Measurements from ENCODE around the gene KIF14.

The KIF14 gene, protein sequence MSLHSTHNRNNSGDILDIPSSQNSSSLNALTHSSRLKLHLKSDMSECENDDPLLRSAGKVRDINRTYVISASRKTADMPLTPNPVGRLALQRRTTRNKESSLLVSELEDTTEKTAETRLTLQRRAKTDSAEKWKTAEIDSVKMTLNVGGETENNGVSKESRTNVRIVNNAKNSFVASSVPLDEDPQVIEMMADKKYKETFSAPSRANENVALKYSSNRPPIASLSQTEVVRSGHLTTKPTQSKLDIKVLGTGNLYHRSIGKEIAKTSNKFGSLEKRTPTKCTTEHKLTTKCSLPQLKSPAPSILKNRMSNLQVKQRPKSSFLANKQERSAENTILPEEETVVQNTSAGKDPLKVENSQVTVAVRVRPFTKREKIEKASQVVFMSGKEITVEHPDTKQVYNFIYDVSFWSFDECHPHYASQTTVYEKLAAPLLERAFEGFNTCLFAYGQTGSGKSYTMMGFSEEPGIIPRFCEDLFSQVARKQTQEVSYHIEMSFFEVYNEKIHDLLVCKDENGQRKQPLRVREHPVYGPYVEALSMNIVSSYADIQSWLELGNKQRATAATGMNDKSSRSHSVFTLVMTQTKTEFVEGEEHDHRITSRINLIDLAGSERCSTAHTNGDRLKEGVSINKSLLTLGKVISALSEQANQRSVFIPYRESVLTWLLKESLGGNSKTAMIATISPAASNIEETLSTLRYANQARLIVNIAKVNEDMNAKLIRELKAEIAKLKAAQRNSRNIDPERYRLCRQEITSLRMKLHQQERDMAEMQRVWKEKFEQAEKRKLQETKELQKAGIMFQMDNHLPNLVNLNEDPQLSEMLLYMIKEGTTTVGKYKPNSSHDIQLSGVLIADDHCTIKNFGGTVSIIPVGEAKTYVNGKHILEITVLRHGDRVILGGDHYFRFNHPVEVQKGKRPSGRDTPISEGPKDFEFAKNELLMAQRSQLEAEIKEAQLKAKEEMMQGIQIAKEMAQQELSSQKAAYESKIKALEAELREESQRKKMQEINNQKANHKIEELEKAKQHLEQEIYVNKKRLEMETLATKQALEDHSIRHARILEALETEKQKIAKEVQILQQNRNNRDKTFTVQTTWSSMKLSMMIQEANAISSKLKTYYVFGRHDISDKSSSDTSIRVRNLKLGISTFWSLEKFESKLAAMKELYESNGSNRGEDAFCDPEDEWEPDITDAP (N-terminal part only)

DNA sequence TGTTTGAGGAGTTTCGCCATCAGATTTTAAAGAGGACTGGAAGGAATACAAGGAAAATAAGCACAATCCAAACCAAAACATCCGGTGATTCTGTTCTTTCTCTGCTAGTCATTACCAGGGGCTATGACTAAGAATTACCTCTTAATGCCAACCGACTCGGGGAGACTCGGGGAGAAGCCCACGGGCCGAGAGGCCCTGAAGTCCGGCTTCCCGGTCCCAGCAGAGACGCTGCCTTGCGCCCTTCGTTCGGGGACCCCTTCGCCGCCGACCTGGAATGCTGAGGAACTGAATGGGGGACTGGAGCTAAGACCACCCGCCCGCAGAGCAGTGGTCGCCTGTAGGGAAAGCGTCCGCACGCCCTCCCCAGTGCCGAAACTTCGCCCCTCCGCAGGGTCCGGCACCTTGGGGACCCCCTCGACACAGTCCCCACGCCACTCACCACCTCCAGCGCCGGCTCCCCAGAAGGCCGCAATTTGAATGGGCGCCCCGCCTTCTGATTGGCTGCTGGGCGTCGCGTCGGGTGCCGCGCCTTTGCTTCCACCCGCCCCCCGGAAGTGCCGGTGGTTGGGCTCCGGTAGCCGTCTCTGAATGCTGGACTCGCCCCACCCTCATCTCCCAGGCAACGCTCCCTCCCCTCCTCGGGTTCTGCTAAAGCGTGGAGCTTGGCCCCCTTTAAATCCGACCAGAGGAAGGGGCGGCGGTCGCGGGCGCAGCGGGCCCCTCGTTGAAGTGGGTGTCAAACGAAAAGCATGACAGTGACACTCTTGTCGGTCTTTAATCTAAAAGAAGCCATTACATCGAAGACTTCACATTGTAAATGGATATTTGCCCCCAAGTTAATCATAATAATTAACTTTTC, at the start of gene KIF14:
TSS of gene KIF14 (minus strand) at position 479 of the 859 bp plus-strand sequence. CDS start 2,028 bp downstream, outside the sequence.
- DNase-seq: peak; percentile 45

DNA sequence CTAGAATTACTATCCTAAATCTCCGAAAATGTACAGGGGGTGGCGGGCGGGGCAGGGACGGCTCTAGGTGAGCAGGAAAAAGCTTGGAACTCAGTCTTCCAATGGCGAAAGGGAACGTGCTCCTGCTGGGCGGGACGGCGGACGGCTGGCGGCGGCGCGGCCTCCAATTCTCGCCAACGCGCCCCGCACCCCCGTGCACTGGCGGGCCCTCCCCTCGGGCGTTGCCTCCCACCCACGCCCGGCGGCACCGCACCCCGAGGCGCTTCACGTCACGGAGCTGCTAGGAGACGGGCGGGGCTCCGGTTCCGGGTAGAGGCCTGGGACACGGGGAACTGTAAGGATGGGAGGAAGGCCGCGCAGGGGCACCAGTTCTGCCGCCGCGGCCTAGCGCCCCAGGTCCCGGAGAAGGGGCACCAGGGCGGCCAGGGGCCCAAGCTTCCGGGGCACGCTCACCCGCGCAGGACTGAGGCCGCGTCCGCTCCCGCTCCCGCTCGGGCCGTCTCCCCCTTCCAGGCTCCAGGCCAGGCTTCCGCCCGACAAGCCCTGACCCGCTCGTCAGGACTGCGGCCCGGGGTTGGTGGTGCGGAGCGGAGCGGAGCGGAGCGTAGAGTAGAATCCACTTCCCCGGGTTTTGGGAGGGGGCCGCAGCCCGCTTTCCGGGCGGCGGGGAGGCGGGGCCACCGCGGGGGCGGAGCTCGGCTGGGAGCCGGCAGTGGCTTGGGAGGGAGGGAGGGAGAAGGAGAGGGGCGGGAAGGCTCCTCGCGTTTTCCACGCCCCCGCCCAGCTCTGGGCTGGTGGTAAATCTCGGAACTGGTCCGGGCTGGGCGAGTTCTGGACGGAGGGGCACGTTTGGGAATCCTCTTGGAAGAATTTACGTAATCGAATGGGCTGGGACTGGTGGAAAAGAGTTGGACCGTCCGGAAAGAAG, 49.0 kb upstream of the KIF14 start, which contains the start of gene DDX59:
TSS of gene DDX59 (minus strand) at position 594 of the 928 bp plus-strand sequence. CDS start 3,167 bp downstream, outside the sequence.
- peak; percentile 83 for DNase-seq

GRCh38 chr1:200668514-200669313, 48.2 kb upstream of the KIF14 start:
- no peak for DNase-seq

DNA sequence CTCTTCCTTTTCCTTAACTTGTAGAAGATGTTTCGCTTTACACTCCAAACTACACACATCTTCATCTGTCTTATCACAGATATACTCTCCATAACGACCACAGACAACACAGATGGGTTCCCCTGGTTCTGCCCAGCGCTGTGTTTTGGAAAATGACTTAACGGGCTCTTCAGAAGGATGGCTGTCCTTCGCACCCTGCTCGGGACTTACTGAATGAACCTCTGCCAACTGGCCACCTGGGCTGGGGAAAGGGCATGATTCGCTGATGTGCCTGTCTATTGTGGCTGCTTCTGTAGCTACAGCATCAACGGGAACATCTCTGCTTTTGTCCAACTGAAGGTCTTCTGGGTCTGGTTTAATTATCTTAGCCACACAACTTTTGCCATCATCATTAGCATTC, 45.8 kb upstream of the KIF14 start:
- DNase-seq: no peak

- DNase-seq: no peak
Measured at GRCh38 chr1:200665861-200666260, 45.3 kb upstream of the KIF14 start.

GRCh38 chr1:200660719-200661118, 40.2 kb upstream of the KIF14 start:
- DNase-seq: no peak

- no peak for DNase-seq
Measured at GRCh38 chr1:200659269-200659668, 38.7 kb upstream of the KIF14 start.

- no peak for DNase-seq
Measured at GRCh38 chr1:200658037-200658818, 37.7 kb upstream of the KIF14 start.

DNA sequence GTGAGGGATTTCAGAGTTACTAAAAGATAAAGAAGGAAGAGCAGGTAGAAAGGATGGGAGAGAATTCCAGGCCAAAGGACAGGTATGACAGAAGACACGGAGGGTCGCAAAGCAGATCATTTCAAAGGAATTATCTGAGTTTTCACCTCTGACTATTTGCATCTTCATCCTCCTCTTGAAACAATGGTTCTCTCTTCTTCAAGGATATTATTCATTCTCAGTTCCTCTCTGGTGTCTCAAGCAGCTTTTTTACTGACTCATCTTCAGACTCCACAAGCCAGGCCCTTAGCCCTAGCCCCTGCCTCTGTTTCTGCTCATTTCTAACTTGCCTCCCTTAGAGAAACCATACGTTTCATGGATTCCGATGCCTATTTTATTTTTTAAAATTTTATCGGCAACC, 34.1 kb upstream of the KIF14 start:
- no peak for DNase-seq

DNA sequence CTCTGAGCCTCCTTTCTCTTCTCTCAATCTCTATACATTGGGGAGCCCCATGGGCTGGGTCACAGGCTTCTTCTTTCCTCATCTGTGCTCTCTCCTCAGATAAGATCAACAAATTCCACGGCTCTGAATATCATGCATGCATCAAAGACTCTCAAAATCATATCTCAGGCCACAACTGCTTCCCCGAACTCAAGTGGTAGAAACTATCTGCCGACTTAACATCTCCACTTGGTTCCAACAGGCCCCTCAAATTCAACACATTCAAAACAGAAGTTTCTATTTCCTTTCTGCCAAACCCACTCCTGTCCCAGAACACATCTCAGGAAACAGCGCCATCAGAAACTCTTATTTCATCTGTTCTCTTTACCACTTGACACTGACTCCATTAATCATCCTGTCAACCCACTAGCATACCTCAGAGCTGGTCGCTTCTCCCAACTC, 32.5 kb upstream of the KIF14 start:
- no peak for DNase-seq

- DNase-seq: no peak
Measured at GRCh38 chr1:200652378-200652777, 31.8 kb upstream of the KIF14 start.

DNA sequence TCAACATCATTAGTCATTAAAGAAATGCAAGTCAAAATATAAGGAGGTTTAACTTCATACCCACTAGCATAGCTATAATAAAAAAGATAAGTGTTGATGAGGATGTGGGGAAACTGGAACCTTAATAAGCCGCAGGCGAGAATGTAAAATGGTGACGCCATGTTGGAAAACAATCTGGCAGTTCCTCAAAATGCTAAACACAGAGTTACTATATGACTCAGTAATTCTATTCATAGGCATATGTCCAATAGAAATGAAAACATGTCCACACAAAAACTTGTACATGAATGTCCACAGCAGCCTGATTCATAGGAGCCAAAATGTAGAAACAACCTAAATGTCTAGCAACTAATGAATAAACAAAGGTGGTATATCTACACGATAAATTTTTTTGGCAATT, 26.0 kb upstream of the KIF14 start:
- DNase-seq: no peak

DNA sequence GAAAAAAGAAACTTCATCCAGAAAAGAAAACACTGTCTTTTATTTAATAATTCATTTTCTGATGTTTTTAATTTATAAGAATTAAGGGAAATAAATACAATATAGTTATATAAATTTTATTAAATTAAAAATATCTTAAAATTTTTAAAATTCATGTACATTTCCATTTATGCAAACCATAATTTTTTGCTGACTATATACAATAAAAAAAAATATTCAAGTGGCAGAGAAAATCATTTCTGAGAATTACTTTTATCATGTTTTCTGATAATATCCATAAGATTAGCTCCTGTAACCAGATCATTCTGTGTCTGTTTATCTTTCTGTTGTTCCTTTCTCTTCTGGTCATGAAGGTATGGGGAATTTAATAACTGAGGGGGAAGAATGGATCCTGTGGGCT, 23.5 kb upstream of the KIF14 start:
- no peak for DNase-seq

GRCh38 chr1:200642481-200642880, 21.9 kb upstream of the KIF14 start:
- no peak for DNase-seq

- DNase-seq: no peak
Measured at GRCh38 chr1:200640963-200641401, 20.4 kb upstream of the KIF14 start.

DNA sequence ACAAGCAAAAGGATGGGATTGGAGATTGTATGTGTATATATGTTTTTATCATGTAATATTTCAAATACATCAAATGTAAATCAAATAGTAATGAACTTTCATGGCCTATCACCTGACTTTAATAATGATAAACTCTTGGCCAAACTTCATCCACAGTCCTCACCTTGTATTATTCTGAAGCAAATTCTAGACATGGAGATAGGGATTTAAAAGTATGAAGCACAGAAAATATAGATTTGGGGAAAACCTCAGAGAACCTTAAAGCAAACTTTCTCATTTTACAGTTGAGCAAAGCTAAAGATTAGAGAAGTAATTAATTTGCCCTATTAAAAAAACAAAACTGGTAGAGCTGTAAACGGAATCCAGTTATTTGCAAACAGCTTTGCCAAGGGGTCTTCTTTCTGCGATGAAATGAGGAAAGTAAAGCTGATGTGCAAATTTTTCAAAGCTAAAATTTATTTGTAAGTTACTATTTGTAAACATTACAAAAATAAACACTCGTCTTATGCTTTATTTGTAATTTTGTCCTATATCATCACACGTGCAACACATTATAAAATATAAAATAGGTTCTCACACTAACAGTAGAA, 19.9 kb upstream of the KIF14 start:
- no peak for DNase-seq

GRCh38 chr1:200638073-200638472, 17.5 kb upstream of the KIF14 start:
- no peak for DNase-seq

- no peak for DNase-seq
Measured at GRCh38 chr1:200636681-200637080, 16.1 kb upstream of the KIF14 start.

Measured in NCI-H1417 treated with DMSO at 0.1 percent for 48 hours (cell line).